C1 segment of cervical spinal cord (tissue), 14 donors: Measurements from ENCODE around the gene GNA14.
"Not testable (repeated sequence)": the region's sequence is repeated elsewhere in the genome, so short reads cannot be mapped to it uniquely, and the experiment has no call there.

Experiments
- DNase-seq, 14 donors: peaks; one replicate each; lab custom pipeline; 2025; lab: John Stamatoyannopoulos, UW

GNA14 gene

GRCh38 chr9:77648234-77649108, at the start of gene GNA14:
GNA14 (minus strand) TSS chr9:77648322; CDS start chr9:77647793, 529 bp downstream.
- DNase-seq, result peak in 8 of 14 donors; percentile 12 to 68 (median 36)

GRCh38 chr9:77697238-77697984, 49.3 kb upstream of the GNA14 start:
- DNase-seq, result no peak

- not testable (repeated sequence) for DNase-seq
These were observed 42.6 kb upstream of the GNA14 start for GRCh38 chr9:77690723-77691122.

- not testable (repeated sequence) for DNase-seq
These were observed 42.0 kb upstream of the GNA14 start for GRCh38 chr9:77690119-77690518.

GRCh38 chr9:77687737-77688136, 39.6 kb upstream of the GNA14 start:
- DNase-seq, result not testable (repeated sequence)

GRCh38 chr9:77680581-77680980, 32.5 kb upstream of the GNA14 start:
- no peak for DNase-seq

GRCh38 chr9:77679661-77680368, 31.7 kb upstream of the GNA14 start:
- DNase-seq, result no peak

- DNase-seq, result no peak
These were observed 31.0 kb upstream of the GNA14 start for GRCh38 chr9:77679088-77679487.

- no peak for DNase-seq
These were observed 29.9 kb upstream of the GNA14 start for GRCh38 chr9:77677957-77678535.

- DNase-seq, result no peak
These were observed 29.3 kb upstream of the GNA14 start for GRCh38 chr9:77677397-77677796.

GRCh38 chr9:77673941-77674791, 26.0 kb upstream of the GNA14 start:
- no peak for DNase-seq

- no peak for DNase-seq
These were observed 24.1 kb upstream of the GNA14 start for GRCh38 chr9:77672183-77672582.

- DNase-seq, result no peak
These were observed 19.0 kb upstream of the GNA14 start for GRCh38 chr9:77667151-77667550.

- peak in 2 of 14 donors; percentile 12 to 20 for DNase-seq
These were observed 15.6 kb upstream of the GNA14 start for GRCh38 chr9:77663754-77664153.

GRCh38 chr9:77661566-77662085, 13.5 kb upstream of the GNA14 start:
- no peak for DNase-seq

GRCh38 chr9:77659926-77660325, 11.8 kb upstream of the GNA14 start:
- DNase-seq, result no peak

GRCh38 chr9:77651203-77651602, 3.1 kb upstream of the GNA14 start:
- DNase-seq, result no peak

GRCh38 chr9:77649109-77649812, 1.1 kb upstream of the GNA14 start:
- DNase-seq, result no peak
